ENCODE data around the gene BMPER.
A peak's percentile ranks its signal among the peaks of the same experiment; 100 is the strongest.

The BMPER gene

GRCh38 chr7:34130558-34131295, 225.4 kb downstream of the BMPER start:
- H3K4me3 ChIP-seq (ENCODE audit: low read depth, low read length), result no peak overlapping the region
- in situ Hi-C loops (cut with HindIII; ENCODE audit: low sequenced_read_pairs), result no loop called here
- DNase-seq (ENCODE audit: low read depth, low spot score), result no peak
- TF ChIP-seq CTCF (IDR thresholded peaks at IDR 0.05; ENCODE audit: low read depth, low read length), result no peak

DNA sequence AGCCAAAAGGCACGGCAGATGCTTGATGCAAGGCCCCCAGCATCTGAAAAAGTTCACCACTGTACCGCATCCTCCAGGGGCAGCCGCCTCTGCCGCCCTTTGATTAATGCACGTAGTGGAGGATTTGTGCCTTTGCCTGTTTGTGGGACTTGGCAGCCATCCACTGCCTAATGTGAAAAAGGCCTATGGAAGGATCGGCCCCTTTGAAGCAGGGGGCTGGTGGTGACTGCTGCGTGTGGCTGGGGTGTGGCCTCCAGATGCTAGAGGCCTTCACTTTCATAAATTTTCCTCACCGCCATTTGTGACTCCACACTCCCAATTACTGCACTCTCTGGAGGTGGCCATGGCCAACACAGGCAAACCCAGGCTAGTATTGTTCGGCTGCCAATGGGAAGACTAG, 226.0 kb downstream of the BMPER start:
- TF ChIP-seq CTCF (IDR thresholded peaks at IDR 0.05; ENCODE audit: low read depth, low read length), result no peak
- in situ Hi-C loops (cut with HindIII; ENCODE audit: low sequenced_read_pairs), result no loop called here
- H3K4me3 ChIP-seq (ENCODE audit: low read depth, low read length), result no peak overlapping the region
- no peak for DNase-seq (ENCODE audit: low read depth, low spot score)

GRCh38 chr7:34133356-34133982, 228.1 kb downstream of the BMPER start:
- no peak for TF ChIP-seq CTCF (IDR thresholded peaks at IDR 0.05; ENCODE audit: low read depth, low read length)
- in situ Hi-C loops (cut with HindIII; ENCODE audit: low sequenced_read_pairs), result no loop called here
- DNase-seq (ENCODE audit: low read depth, low spot score), result peak; percentile 86
- H3K4me3 ChIP-seq (ENCODE audit: low read depth, low read length), result no peak overlapping the region

- peak; percentile 82 for TF ChIP-seq CTCF (IDR thresholded peaks at IDR 0.05; ENCODE audit: low read depth, low read length)
- in situ Hi-C loops (cut with HindIII; ENCODE audit: low sequenced_read_pairs), result no loop called here
- no peak overlapping the region for H3K4me3 ChIP-seq (ENCODE audit: low read depth, low read length)
- peak; percentile 82 for DNase-seq (ENCODE audit: low read depth, low spot score)
Measured at GRCh38 chr7:34133983-34134782, 228.8 kb downstream of the BMPER start.

- DNase-seq (ENCODE audit: low read depth, low spot score), result no peak
- no peak for TF ChIP-seq CTCF (IDR thresholded peaks at IDR 0.05; ENCODE audit: low read depth, low read length)
- in situ Hi-C loops (cut with HindIII; ENCODE audit: low sequenced_read_pairs), result no loop called here
- no peak overlapping the region for H3K4me3 ChIP-seq (ENCODE audit: low read depth, low read length)
Measured at GRCh38 chr7:34135924-34136323, 230.6 kb downstream of the BMPER start.

- TF ChIP-seq CTCF (IDR thresholded peaks at IDR 0.05; ENCODE audit: low read depth, low read length), result no peak
- in situ Hi-C loops (cut with HindIII; ENCODE audit: low sequenced_read_pairs), result no loop called here
- DNase-seq (ENCODE audit: low read depth, low spot score), result no peak
- H3K4me3 ChIP-seq (ENCODE audit: low read depth, low read length), result no peak overlapping the region
Measured at GRCh38 chr7:34136698-34137097, 231.4 kb downstream of the BMPER start.
